Left hindlimb (tissue), 1 donor: Measurements from ENCODE around the gene KRTAP20-4.

Experiments
- DNase-seq: peaks from one replicate; pipeline ENCODE4 v3.0.0-alpha.2; 2018

The KRTAP20-4 gene

DNA sequence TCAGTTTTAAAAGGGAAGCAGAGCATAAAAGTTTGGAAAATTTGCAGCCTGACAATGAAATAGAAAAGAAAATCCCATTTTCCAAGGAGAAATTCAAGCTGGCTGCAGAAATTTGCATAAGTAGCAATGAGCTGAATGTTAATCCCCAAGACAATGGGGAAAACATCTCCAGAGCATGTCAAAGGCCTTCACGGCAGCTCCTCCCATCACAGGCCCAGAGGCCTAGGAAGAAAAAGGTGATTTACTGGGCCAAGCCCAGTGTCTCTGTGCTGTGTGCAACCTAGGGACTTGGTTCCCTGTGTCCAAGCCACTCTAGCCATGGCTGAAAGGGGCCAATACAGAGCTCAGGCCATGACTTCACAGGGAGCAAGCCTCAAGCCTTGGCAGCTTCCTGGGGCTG lies 48.3 kb downstream of the KRTAP20-4 start:
- DNase-seq: no peak
